ENCODE results near the gene CAPN7. TPM values are rescaled to one million over a fixed set of nuclear protein-coding genes. Genes with fewer than 3 reads are reported as not detected.

Gene CAPN7
- total and polyA plus RNA-seq, 2 donors: 25.5 to 31.4 TPM

- Histone ChIP-seq H3K36me3 (ENCODE audit: control insufficient read depth in 2 of 2, insufficient read depth in 2 of 2, low read length in 1 of 2) (peaks cover 0 to 16% of the 10 kb centered on the region in 2 donors), H3K4me3 (ENCODE audit: low read length in 2 of 2) (no peak overlapping the region), H3K4me1 (ENCODE audit: control insufficient read depth in 2 of 2, insufficient read depth in 2 of 2, low read length in 2 of 2) (peaks cover 30 to 73% of the 10 kb centered on the region in 2 donors), H3K9me3 (ENCODE audit: control insufficient read depth in 2 of 2, insufficient read depth in 1 of 2, low read length in 1 of 2) (no peaks in the 10 kb centered on the region), H3K27me3 (ENCODE audit: control insufficient read depth in 2 of 2, insufficient read depth in 1 of 2, low read length in 1 of 2) (peaks cover 0 to 10% of the 10 kb centered on the region in 2 donors), H3K27ac (ENCODE audit: low read depth in 1 of 2, low read length in 1 of 2) (peak overlapping the region in 1 of 2 donors; percentile 33)
- DNase-seq (ENCODE audit: low read depth in 6 of 9, low spot score in 9 of 9): peak; percentile 61 to 94 (median 82)
- WGBS: 5% methylated on average over 14 of the region's 14 CpGs
Measured at GRCh38 chr3:15271785-15272381, 65.8 kb downstream of the CAPN7 start.

- H3K4me1 ChIP-seq (ENCODE audit: control insufficient read depth in 2 of 2, insufficient read depth in 2 of 2, low read length in 2 of 2): peaks cover 30 to 76% of the 10 kb centered on the region in 2 donors
- H3K9me3 ChIP-seq (ENCODE audit: control insufficient read depth in 2 of 2, insufficient read depth in 1 of 2, low read length in 1 of 2): no peaks in the 10 kb centered on the region
- no peak overlapping the region for H3K27ac ChIP-seq (ENCODE audit: low read depth in 1 of 2, low read length in 1 of 2)
- no peak for DNase-seq (ENCODE audit: low read depth in 6 of 9, low spot score in 9 of 9)
- no peak overlapping the region for H3K4me3 ChIP-seq (ENCODE audit: low read length in 2 of 2)
- H3K36me3 ChIP-seq (ENCODE audit: control insufficient read depth in 2 of 2, insufficient read depth in 2 of 2, low read length in 1 of 2): peaks cover 0 to 10% of the 10 kb centered on the region in 2 donors
- WGBS: 84% methylated on average over 7 of the region's 7 CpGs
- H3K27me3 ChIP-seq (ENCODE audit: control insufficient read depth in 2 of 2, insufficient read depth in 1 of 2, low read length in 1 of 2): peaks cover 0 to 10% of the 10 kb centered on the region in 2 donors
Measured at GRCh38 chr3:15272426-15273196, 66.6 kb downstream of the CAPN7 start.

DNA sequence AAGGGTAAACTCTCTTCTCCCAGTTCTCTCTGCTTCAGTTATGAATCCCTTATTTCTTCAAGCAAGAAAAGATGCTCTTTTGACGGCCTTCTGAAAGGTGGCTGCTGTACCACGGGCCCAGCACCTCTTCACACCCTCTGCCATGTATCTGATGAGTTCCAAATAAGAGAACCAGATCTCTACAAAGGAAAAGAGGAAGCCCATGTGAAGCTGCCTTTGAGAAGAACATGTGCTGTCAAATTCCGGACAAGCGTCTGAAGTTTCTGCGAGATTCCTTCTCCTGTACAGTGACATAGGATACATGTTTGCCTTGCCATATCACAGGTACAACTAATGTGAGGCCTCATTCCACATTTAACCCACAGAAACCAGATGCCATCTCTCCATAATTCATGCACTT lies 67.2 kb downstream of the CAPN7 start:
- peaks cover 0 to 10% of the 10 kb centered on the region in 2 donors for H3K27me3 ChIP-seq (ENCODE audit: control insufficient read depth in 2 of 2, insufficient read depth in 1 of 2, low read length in 1 of 2)
- no peak overlapping the region for H3K4me3 ChIP-seq (ENCODE audit: low read length in 2 of 2)
- H3K9me3 ChIP-seq (ENCODE audit: control insufficient read depth in 2 of 2, insufficient read depth in 1 of 2, low read length in 1 of 2): no peaks in the 10 kb centered on the region
- peaks cover 32 to 76% of the 10 kb centered on the region in 2 donors for H3K4me1 ChIP-seq (ENCODE audit: control insufficient read depth in 2 of 2, insufficient read depth in 2 of 2, low read length in 2 of 2)
- no peak overlapping the region for H3K27ac ChIP-seq (ENCODE audit: low read depth in 1 of 2, low read length in 1 of 2)
- no peak for DNase-seq (ENCODE audit: low read depth in 6 of 9, low spot score in 9 of 9)
- peaks cover 0 to 10% of the 10 kb centered on the region in 2 donors for H3K36me3 ChIP-seq (ENCODE audit: control insufficient read depth in 2 of 2, insufficient read depth in 2 of 2, low read length in 1 of 2)
- 63% methylated on average over 5 of the region's 5 CpGs for WGBS

DNA sequence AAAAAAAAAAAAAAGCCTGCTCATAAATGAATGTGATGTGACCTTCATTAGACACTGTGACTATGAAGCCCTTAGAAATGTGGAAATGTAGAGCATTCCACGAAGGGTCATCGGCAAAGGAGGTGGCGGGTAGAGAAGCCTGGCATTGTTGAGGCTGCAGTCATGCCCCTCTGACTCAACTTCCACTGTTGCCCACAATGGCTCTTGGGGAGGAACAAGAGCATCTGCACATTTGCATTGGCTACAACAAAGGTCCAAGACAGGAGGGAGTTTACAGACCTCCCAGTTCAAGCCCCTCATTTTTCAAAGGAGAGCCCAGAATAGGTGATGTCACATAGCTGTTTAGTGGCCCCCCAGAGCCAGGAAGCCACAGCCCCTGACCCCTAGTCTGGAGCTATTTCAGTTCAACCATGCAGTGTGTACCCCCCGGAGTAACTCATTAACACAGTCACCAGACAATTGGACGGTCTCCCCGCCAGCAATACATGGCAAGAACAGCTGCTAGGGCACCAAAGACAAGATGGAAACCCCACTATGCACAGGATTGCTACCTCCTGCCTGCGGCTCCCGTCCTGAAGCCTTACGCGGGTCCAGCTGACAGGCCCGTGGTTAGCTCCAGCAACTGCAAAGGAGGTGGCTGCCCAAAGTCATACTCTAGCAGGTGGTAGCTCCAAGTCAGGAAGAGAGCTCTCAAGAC lies 70.1 kb downstream of the CAPN7 start:
- no peak overlapping the region for H3K27ac ChIP-seq (ENCODE audit: low read depth in 1 of 2, low read length in 1 of 2)
- H3K4me1 ChIP-seq (ENCODE audit: control insufficient read depth in 2 of 2, insufficient read depth in 2 of 2, low read length in 2 of 2): peaks cover 30 to 77% of the 10 kb centered on the region in 2 donors
- whole genome bisulfite sequencing: 75% methylated on average over 11 of the region's 11 CpGs
- no peaks in the 10 kb centered on the region for H3K27me3 ChIP-seq (ENCODE audit: control insufficient read depth in 2 of 2, insufficient read depth in 1 of 2, low read length in 1 of 2)
- peak in 1 of 9 donors; percentile 43 for DNase-seq (ENCODE audit: low read depth in 6 of 9, low spot score in 9 of 9)
- no peaks in the 10 kb centered on the region for H3K36me3 ChIP-seq (ENCODE audit: control insufficient read depth in 2 of 2, insufficient read depth in 2 of 2, low read length in 1 of 2)
- no peak overlapping the region for H3K4me3 ChIP-seq (ENCODE audit: low read length in 2 of 2)
- no peaks in the 10 kb centered on the region for H3K9me3 ChIP-seq (ENCODE audit: control insufficient read depth in 2 of 2, insufficient read depth in 1 of 2, low read length in 1 of 2)

GRCh38 chr3:15277861-15278500 lies 71.9 kb downstream of the CAPN7 start:
- no peak for DNase-seq (ENCODE audit: low read depth in 6 of 9, low spot score in 9 of 9)
- no peaks in the 10 kb centered on the region for H3K36me3 ChIP-seq (ENCODE audit: control insufficient read depth in 2 of 2, insufficient read depth in 2 of 2, low read length in 1 of 2)
- H3K4me1 ChIP-seq (ENCODE audit: control insufficient read depth in 2 of 2, insufficient read depth in 2 of 2, low read length in 2 of 2): peaks cover 28 to 65% of the 10 kb centered on the region in 2 donors
- H3K27me3 ChIP-seq (ENCODE audit: control insufficient read depth in 2 of 2, insufficient read depth in 1 of 2, low read length in 1 of 2): no peaks in the 10 kb centered on the region
- H3K9me3 ChIP-seq (ENCODE audit: control insufficient read depth in 2 of 2, insufficient read depth in 1 of 2, low read length in 1 of 2): no peaks in the 10 kb centered on the region
- WGBS: 87% methylated on average over 13 of the region's 13 CpGs
- no peak overlapping the region for H3K4me3 ChIP-seq (ENCODE audit: low read length in 2 of 2)
- H3K27ac ChIP-seq (ENCODE audit: low read depth in 1 of 2, low read length in 1 of 2): no peak overlapping the region

GRCh38 chr3:15279205-15279604 lies 73.2 kb downstream of the CAPN7 start:
- Histone ChIP-seq H3K4me3 (ENCODE audit: low read length in 2 of 2) (no peak overlapping the region), H3K27me3 (ENCODE audit: control insufficient read depth in 2 of 2, insufficient read depth in 1 of 2, low read length in 1 of 2) (no peaks in the 10 kb centered on the region), H3K4me1 (ENCODE audit: control insufficient read depth in 2 of 2, insufficient read depth in 2 of 2, low read length in 2 of 2) (peaks cover 28 to 66% of the 10 kb centered on the region in 2 donors), H3K9me3 (ENCODE audit: control insufficient read depth in 2 of 2, insufficient read depth in 1 of 2, low read length in 1 of 2) (no peaks in the 10 kb centered on the region), H3K36me3 (ENCODE audit: control insufficient read depth in 2 of 2, insufficient read depth in 2 of 2, low read length in 1 of 2) (no peaks in the 10 kb centered on the region), H3K27ac (ENCODE audit: low read depth in 1 of 2, low read length in 1 of 2) (peak overlapping the region in 1 of 2 donors; percentile 60)
- DNase-seq (ENCODE audit: low read depth in 6 of 9, low spot score in 9 of 9): peak in 1 of 9 donors; percentile 73
- 27% methylated on average over 4 of the region's 4 CpGs for WGBS

DNA sequence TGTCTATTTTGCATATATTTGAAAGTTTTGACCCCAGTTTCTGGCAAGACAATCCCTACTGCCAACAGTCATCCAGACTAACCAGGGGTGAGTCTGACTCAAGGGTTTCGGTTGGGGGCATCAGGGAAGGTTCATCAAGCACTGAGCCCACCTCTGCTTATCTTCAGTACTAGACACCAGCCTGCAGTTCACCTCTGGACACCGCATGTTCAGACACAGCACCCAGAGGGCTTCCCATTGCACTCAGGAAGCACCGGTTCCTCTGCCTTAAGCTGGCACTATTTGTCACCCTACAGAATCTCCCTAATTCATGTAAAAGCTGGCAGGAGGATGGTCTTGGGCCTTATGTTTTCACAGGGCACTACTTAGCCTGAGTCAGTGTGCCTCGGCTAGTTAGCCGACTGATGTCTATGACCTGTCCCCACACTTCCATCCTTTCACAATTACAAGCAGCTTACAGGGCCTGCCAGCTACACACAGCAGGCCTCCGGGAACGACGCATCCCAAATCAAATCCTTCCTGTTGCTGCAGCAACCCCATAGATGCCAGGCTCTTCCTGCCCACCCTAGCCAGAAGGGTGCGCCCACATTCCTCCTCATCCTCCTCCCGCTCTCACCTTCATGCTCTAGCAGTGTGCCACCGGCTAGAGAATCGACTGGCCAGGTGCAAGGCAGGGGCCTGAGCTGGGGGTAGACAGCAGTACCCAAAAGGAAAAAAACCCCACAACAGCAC lies 73.8 kb downstream of the CAPN7 start:
- peak overlapping the region in 1 of 2 donors; percentile 60 for H3K27ac ChIP-seq (ENCODE audit: low read depth in 1 of 2, low read length in 1 of 2)
- H3K4me1 ChIP-seq (ENCODE audit: control insufficient read depth in 2 of 2, insufficient read depth in 2 of 2, low read length in 2 of 2): peaks cover 28 to 72% of the 10 kb centered on the region in 2 donors
- WGBS: 87% methylated on average over 12 of the region's 12 CpGs
- H3K4me3 ChIP-seq (ENCODE audit: low read length in 2 of 2): no peak overlapping the region
- H3K36me3 ChIP-seq (ENCODE audit: control insufficient read depth in 2 of 2, insufficient read depth in 2 of 2, low read length in 1 of 2): no peaks in the 10 kb centered on the region
- DNase-seq (ENCODE audit: low read depth in 6 of 9, low spot score in 9 of 9): peak in 1 of 9 donors; percentile 38
- H3K27me3 ChIP-seq (ENCODE audit: control insufficient read depth in 2 of 2, insufficient read depth in 1 of 2, low read length in 1 of 2): no peaks in the 10 kb centered on the region
- H3K9me3 ChIP-seq (ENCODE audit: control insufficient read depth in 2 of 2, insufficient read depth in 1 of 2, low read length in 1 of 2): no peaks in the 10 kb centered on the region

GRCh38 chr3:15280853-15281532 lies 74.9 kb downstream of the CAPN7 start:
- Histone ChIP-seq H3K27ac (ENCODE audit: low read depth in 1 of 2, low read length in 1 of 2) (no peak overlapping the region), H3K4me1 (ENCODE audit: control insufficient read depth in 2 of 2, insufficient read depth in 2 of 2, low read length in 2 of 2) (peaks cover 28 to 69% of the 10 kb centered on the region in 2 donors)
- WGBS: 99% methylated on average over 10 of the region's 10 CpGs

More at GRCh38 chr3:15280853-15281532, 74.9 kb downstream of the CAPN7 start:
- DNase-seq (ENCODE audit: low read depth in 6 of 9, low spot score in 9 of 9): no peak
- no peaks in the 10 kb centered on the region for H3K36me3 ChIP-seq (ENCODE audit: control insufficient read depth in 2 of 2, insufficient read depth in 2 of 2, low read length in 1 of 2)
- H3K4me3 ChIP-seq (ENCODE audit: low read length in 2 of 2): no peak overlapping the region
- H3K9me3 ChIP-seq (ENCODE audit: control insufficient read depth in 2 of 2, insufficient read depth in 1 of 2, low read length in 1 of 2): no peaks in the 10 kb centered on the region
- no peaks in the 10 kb centered on the region for H3K27me3 ChIP-seq (ENCODE audit: control insufficient read depth in 2 of 2, insufficient read depth in 1 of 2, low read length in 1 of 2)

All from thymus (tissue), 11 donors.